HL-60 (cell line): ENCODE data around the gene DHRS2.
"Not testable (repeated sequence)": the region's sequence is repeated elsewhere in the genome, so short reads cannot be mapped to it uniquely, and the experiment has no call there.

Experiments used
- DNase-seq, 2 experiments: peaks; one replicate each; pipeline ENCODE4 v3.0.0-alpha.2; 2010 to 2020; ENCODE audit warnings: low read depth in 1 of 2, low spot score in 1 of 2
- H3K27ac ChIP-seq: fragments of 250-450 bp; sonication (Bioruptor Pico); replicated peaks from 2 replicates; pipeline ENCODE4 v1.5.1; 2020; ENCODE audit warnings: mild to moderate bottlenecking, moderate library complexity
- H3K27me3 ChIP-seq: fragments of 250-450 bp; sonication (Bioruptor Pico); 2 replicates; pipeline ENCODE4 v1.5.1; 2021; ENCODE audit warnings: mild to moderate bottlenecking, moderate library complexity; ENCODE audit not compliant: insufficient read depth, poor library complexity, severe bottlenecking
- H3K4me3 ChIP-seq: replicated peaks from 2 replicates; pipeline ENCODE4 v1.5.1; 2011; ENCODE audit warnings: mild to moderate bottlenecking, control low read depth, low read length; ENCODE audit not compliant: insufficient read depth
- GABPA ChIP-seq: IDR thresholded peaks from 2 replicates; pipeline ENCODE4 v1.6.1; 2012; ENCODE audit warnings: low read depth
- POLR2AphosphoS5 ChIP-seq: IDR thresholded peaks from 2 replicates; pipeline ENCODE4 v1.6.1; 2012; ENCODE audit warnings: low read depth
- REST ChIP-seq: IDR thresholded peaks from 2 replicates; pipeline ENCODE4 v1.6.1; 2012; ENCODE audit warnings: low read depth; ENCODE audit not compliant: insufficient replicate concordance
- SPI1 ChIP-seq: IDR thresholded peaks from 2 replicates; pipeline ENCODE4 v1.6.1; 2012; ENCODE audit warnings: low read depth, mild to moderate bottlenecking, borderline replicate concordance
- TF ChIP-seq, protein P1 (sequence below): IDR thresholded peaks from one replicate; pipeline ENCODE4 v1.5.1; 2011; ENCODE audit warnings: low read length, control low read depth, inconsistent platforms; ENCODE audit not compliant: insufficient read depth

DHRS2 gene

GRCh38 chr14:23609001-23609400 lies 27.2 kb upstream of the DHRS2 start:
- Histone ChIP-seq H3K27ac (no peak overlapping the region), H3K4me3 (no peak overlapping the region), H3K27me3 (no peaks in the 10 kb centered on the region)
- TF ChIP-seq REST = no peak
- TF ChIP-seq GABPA = no peak
- TF ChIP-seq POLR2AphosphoS5 = no peak
- TF ChIP-seq SPI1 = no peak
- TF ChIP-seq, protein P1, sequence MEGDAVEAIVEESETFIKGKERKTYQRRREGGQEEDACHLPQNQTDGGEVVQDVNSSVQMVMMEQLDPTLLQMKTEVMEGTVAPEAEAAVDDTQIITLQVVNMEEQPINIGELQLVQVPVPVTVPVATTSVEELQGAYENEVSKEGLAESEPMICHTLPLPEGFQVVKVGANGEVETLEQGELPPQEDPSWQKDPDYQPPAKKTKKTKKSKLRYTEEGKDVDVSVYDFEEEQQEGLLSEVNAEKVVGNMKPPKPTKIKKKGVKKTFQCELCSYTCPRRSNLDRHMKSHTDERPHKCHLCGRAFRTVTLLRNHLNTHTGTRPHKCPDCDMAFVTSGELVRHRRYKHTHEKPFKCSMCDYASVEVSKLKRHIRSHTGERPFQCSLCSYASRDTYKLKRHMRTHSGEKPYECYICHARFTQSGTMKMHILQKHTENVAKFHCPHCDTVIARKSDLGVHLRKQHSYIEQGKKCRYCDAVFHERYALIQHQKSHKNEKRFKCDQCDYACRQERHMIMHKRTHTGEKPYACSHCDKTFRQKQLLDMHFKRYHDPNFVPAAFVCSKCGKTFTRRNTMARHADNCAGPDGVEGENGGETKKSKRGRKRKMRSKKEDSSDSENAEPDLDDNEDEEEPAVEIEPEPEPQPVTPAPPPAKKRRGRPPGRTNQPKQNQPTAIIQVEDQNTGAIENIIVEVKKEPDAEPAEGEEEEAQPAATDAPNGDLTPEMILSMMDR = no peak
- no peak for DNase-seq

GRCh38 chr14:23609411-23610089 lies 26.6 kb upstream of the DHRS2 start:
- not testable (repeated sequence) for H3K4me3 ChIP-seq, DNase-seq, H3K27ac ChIP-seq, H3K27me3 ChIP-seq

GRCh38 chr14:23610090-23610814 lies 25.9 kb upstream of the DHRS2 start:
- Histone ChIP-seq H3K27me3 (no peaks in the 10 kb centered on the region), H3K27ac (no peak overlapping the region), H3K4me3 (no peak overlapping the region)
- no peak for TF ChIP-seq SPI1
- TF ChIP-seq GABPA = no peak
- no peak for TF ChIP-seq POLR2AphosphoS5
- TF ChIP-seq REST = no peak
- TF ChIP-seq, protein P1 = no peak
- no peak for DNase-seq

GRCh38 chr14:23610815-23611289 lies 25.3 kb upstream of the DHRS2 start:
- Histone ChIP-seq H3K27me3 (no peaks in the 10 kb centered on the region), H3K4me3 (no peak overlapping the region), H3K27ac (no peak overlapping the region)
- no peak for TF ChIP-seq REST
- no peak for TF ChIP-seq SPI1
- TF ChIP-seq POLR2AphosphoS5 = no peak
- no peak for TF ChIP-seq GABPA
- TF ChIP-seq, protein P1 = no peak
- DNase-seq = no peak
